ENCODE data around the gene GP9. TPM values are rescaled to one million over a fixed set of nuclear protein-coding genes. Genes with fewer than 3 reads are reported as not detected.

Gene GP9
- polyA plus RNA-seq, 2 of the 4 experiments (the other 2 are of a cell fraction): not detected

DNA sequence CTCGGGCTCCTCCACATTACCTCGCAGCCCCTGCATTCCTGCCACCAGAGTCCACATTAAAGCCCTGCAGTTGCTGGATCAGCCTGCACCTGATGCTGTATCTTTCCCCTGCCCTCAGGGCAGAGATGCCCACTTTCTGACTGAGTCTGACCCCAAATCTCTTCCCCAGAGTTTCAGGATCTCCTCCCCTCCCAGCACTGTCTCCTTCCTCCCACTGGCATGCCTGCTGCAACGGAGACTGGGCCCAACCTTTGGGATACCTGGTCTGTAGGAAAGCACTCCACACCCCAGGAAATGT lies 20.6 kb upstream of the GP9 start:
- TF ChIP-seq CEBPB (IDR thresholded peaks at IDR 0.05) (no peak), CHD4 (IDR thresholded peaks at IDR 0.05; ENCODE audit: borderline replicate concordance) (no peak), ZC3H11A (IDR thresholded peaks at IDR 0.05) (no peak), HOXB13 (CRISPR knock-in tag; IDR thresholded peaks at IDR 0.05; ENCODE audit: low read depth) (no peak), RCOR1 (IDR thresholded peaks at IDR 0.05; ENCODE audit: low read depth, low read length) (no peak), ESRRA (IDR thresholded peaks at IDR 0.05; ENCODE audit: borderline replicate concordance, low read length) (no peak), HEYL (CRISPR knock-in tag; IDR thresholded peaks at IDR 0.05) (no peak), ZFP36 (IDR thresholded peaks at IDR 0.05; ENCODE audit: borderline replicate concordance, partially characterized antibody) (no peak), EP300 (IDR thresholded peaks at IDR 0.05) (no peak), NPAS2 (CRISPR knock-in tag; IDR thresholded peaks at IDR 0.05; ENCODE audit: borderline replicate concordance) (no peak), ZSCAN20 (CRISPR knock-in tag; IDR thresholded peaks at IDR 0.05) (no peak), JUNB (IDR thresholded peaks at IDR 0.05) (no peak), RAD21 (conservative IDR thresholded peaks at IDR 0.05 in 1 of 2, IDR thresholded peaks at IDR 0.05 in 1 of 2) (no peak), ZNF302 (CRISPR knock-in tag; IDR thresholded peaks at IDR 0.05) (no peak)
- TF ChIP-seq, protein P1, sequence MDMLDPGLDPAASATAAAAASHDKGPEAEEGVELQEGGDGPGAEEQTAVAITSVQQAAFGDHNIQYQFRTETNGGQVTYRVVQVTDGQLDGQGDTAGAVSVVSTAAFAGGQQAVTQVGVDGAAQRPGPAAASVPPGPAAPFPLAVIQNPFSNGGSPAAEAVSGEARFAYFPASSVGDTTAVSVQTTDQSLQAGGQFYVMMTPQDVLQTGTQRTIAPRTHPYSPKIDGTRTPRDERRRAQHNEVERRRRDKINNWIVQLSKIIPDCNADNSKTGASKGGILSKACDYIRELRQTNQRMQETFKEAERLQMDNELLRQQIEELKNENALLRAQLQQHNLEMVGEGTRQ (IDR thresholded peaks at IDR 0.05): no peak
- no peak overlapping the region for H3K27ac ChIP-seq
- no peak for FAIRE-seq
- POLR2A ChIA-PET: no interaction called here
- CTCF ChIA-PET: interaction anchor here (2.6 kb wide), 1 partner anchor 13 kb away, joined by 9 read pairs; no protein-coding TSS in a partner anchor
- DNase-seq (ENCODE audit: low read depth in 1 of 2, low spot score in 1 of 2): no peak
- no peak overlapping the region for H3K4me3 ChIP-seq
- H3K4me1 ChIP-seq: no peaks in the 10 kb centered on the region
- no peaks in the 10 kb centered on the region for H3K9me3 ChIP-seq
- no peak overlapping the region for H3K4me2 ChIP-seq
- WGBS (ENCODE audit: missing lambda C conversion rate): 30% methylated on average over 3 of the region's 3 CpGs
- no peak for ATAC-seq

DNA sequence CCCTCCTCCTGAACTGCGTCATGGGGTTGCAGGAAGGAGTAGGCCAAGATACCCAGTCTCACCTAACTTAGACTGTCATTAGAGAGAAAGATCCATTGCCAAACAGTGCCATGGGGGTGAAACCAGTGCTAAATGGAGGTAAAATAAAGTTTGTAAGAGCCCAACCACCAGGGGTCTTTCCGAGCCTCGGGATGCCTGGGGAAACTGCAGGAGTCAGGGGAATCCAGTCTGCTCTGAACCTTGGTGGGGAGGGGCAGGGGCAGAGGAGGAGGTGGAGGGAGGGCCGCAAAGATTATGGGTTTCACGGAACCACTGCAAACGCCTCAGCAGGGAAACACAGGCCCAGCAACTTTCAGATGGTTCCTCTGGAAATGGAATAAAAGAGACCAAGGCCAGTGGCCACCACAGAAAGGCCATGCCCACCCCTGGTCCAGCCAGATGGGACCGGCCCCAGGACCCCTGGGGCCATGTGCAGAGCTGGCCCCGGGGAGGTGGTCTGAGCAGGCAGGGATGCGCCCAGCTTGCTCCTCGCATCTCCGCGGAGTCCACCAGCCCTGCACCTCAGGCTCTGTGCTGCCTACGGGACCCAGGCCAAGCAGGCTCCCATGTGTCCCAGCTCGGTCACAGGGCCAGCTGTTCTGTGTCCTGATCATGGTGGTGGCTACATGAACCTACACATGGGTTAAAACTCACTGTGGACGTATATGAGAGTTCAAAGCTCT lies 19.8 kb upstream of the GP9 start:
- no peak overlapping the region for H3K4me3 ChIP-seq
- no peak for TF ChIP-seq RNF2 (IDR thresholded peaks at IDR 0.05; ENCODE audit: borderline replicate concordance, low read depth)
- no peak for TF ChIP-seq KDM1A (IDR thresholded peaks at IDR 0.05; ENCODE audit: low read depth)
- no peak for TF ChIP-seq JUNB (IDR thresholded peaks at IDR 0.05)
- TF ChIP-seq CHD4 (IDR thresholded peaks at IDR 0.05; ENCODE audit: borderline replicate concordance): no peak
- no peak for TF ChIP-seq KDM5A (IDR thresholded peaks at IDR 0.05)
- no peak for TF ChIP-seq CTCF (IDR thresholded peaks at IDR 0.05)
- no peak for TF ChIP-seq FOSL2 (IDR thresholded peaks at IDR 0.05)
- TF ChIP-seq FOSL2 (CRISPR knock-in tag; IDR thresholded peaks at IDR 0.05): no peak
- TF ChIP-seq POLR2A (IDR thresholded peaks at IDR 0.05; ENCODE audit: low read length): no peak
- TF ChIP-seq ZC3H11A (IDR thresholded peaks at IDR 0.05): no peak
- no peak for TF ChIP-seq HEYL (CRISPR knock-in tag; IDR thresholded peaks at IDR 0.05)
- TF ChIP-seq RFX5 (IDR thresholded peaks at IDR 0.05): no peak
- no peak for TF ChIP-seq BHLHE40 (IDR thresholded peaks at IDR 0.05; ENCODE audit: low read depth, low read length)
- no peak for TF ChIP-seq TFCP2L1 (CRISPR knock-in tag; IDR thresholded peaks at IDR 0.05)
- TF ChIP-seq JUN (IDR thresholded peaks at IDR 0.05): no peak
- no peak for TF ChIP-seq HES2 (IDR thresholded peaks at IDR 0.05)
- no peak for TF ChIP-seq EHF (CRISPR knock-in tag; IDR thresholded peaks at IDR 0.05)
- no peak for TF ChIP-seq RARB (CRISPR knock-in tag; IDR thresholded peaks at IDR 0.05)
- WGBS (ENCODE audit: missing lambda C conversion rate): 80% methylated on average over 14 of the region's 15 CpGs
- ATAC-seq: no peak
- no peak for DNase-seq (ENCODE audit: low read depth in 1 of 2, low spot score in 1 of 2)
- no peak overlapping the region for H3K4me2 ChIP-seq
- POLR2A ChIA-PET: no interaction called here
- CTCF ChIA-PET: interaction anchor here (2.1 to 2.6 kb wide), 2 partner anchors 12 to 14 kb away, joined by 8 to 9 read pairs; no protein-coding TSS in a partner anchor
- no peaks in the 10 kb centered on the region for H3K4me1 ChIP-seq
- H3K9me3 ChIP-seq: no peaks in the 10 kb centered on the region
- H3K27ac ChIP-seq: no peak overlapping the region
- no peak for FAIRE-seq
